Measurements from ENCODE around the gene SNAI3.
A peak's percentile ranks its signal among the peaks of the same experiment; 100 is the strongest.

SNAI3 gene

GRCh38 chr16:88703486-88704309 is 17.4 kb upstream of the SNAI3 start:
- peak; percentile 60 for DNase-seq

GRCh38 chr16:88702371-88703210 is 16.3 kb upstream of the SNAI3 start:
- peak; percentile 48 for DNase-seq

GRCh38 chr16:88701581-88702370 is 15.5 kb upstream of the SNAI3 start:
- no peak for DNase-seq

- peak; percentile 96 for DNase-seq
Observed at GRCh38 chr16:88700636-88701482, 14.6 kb upstream of the SNAI3 start.

GRCh38 chr16:88700322-88700635 is 14.0 kb upstream of the SNAI3 start:
- no peak for DNase-seq

- DNase-seq, result no peak
Observed at GRCh38 chr16:88699180-88699579, 12.9 kb upstream of the SNAI3 start.

GRCh38 chr16:88698646-88699045 is 12.3 kb upstream of the SNAI3 start:
- DNase-seq, result no peak

- no peak for DNase-seq
Observed at GRCh38 chr16:88697831-88698615, 11.7 kb upstream of the SNAI3 start.

GRCh38 chr16:88697116-88697830 is 11.0 kb upstream of the SNAI3 start:
- DNase-seq, result no peak

- DNase-seq, result no peak
Observed at GRCh38 chr16:88696441-88696840, 10.1 kb upstream of the SNAI3 start.

- DNase-seq, result no peak
Observed at GRCh38 chr16:88695753-88696152, 9.4 kb upstream of the SNAI3 start.

- no peak for DNase-seq
Observed at GRCh38 chr16:88695218-88695617, 8.9 kb upstream of the SNAI3 start.

GRCh38 chr16:88694221-88695087 is 8.1 kb upstream of the SNAI3 start:
- no peak for DNase-seq

- DNase-seq, result no peak
Observed at GRCh38 chr16:88693420-88694177, 7.3 kb upstream of the SNAI3 start.

- DNase-seq, result no peak
Observed at GRCh38 chr16:88692861-88693260, 6.6 kb upstream of the SNAI3 start.

GRCh38 chr16:88691924-88692560 is 5.7 kb upstream of the SNAI3 start:
- DNase-seq, result peak; percentile 76

- no peak for DNase-seq
Observed at GRCh38 chr16:88691129-88691813, 5.0 kb upstream of the SNAI3 start.

All from suppressor macrophage treated with lipopolysaccharide for 4 hours (primary cell).